Measurements from ENCODE around the gene PARP16.
A peak's percentile ranks its signal among the peaks of the same experiment; 100 is the strongest.

PARP16 gene

GRCh38 chr15:65286704-65287519, at the start of gene PARP16:
PARP16 (minus strand) TSS chr15:65286883; CDS start chr15:65286426, 457 bp downstream.
- DNase-seq (ENCODE audit: low read depth, low spot score): peak; percentile 29

- no peak for DNase-seq (ENCODE audit: low read depth, low spot score)
Observed at GRCh38 chr15:65335278-65336055, 48.8 kb upstream of the PARP16 start.

- no peak for DNase-seq (ENCODE audit: low read depth, low spot score)
Observed at GRCh38 chr15:65334586-65335231, 48.0 kb upstream of the PARP16 start.

GRCh38 chr15:65333856-65334255, 47.2 kb upstream of the PARP16 start:
- no peak for DNase-seq (ENCODE audit: low read depth, low spot score)

GRCh38 chr15:65333148-65333820, 46.6 kb upstream of the PARP16 start:
- DNase-seq (ENCODE audit: low read depth, low spot score): no peak

GRCh38 chr15:65332391-65333147, 45.9 kb upstream of the PARP16 start:
- DNase-seq (ENCODE audit: low read depth, low spot score): no peak

- no peak for DNase-seq (ENCODE audit: low read depth, low spot score)
Observed at GRCh38 chr15:65331811-65332210, 45.1 kb upstream of the PARP16 start.

- DNase-seq (ENCODE audit: low read depth, low spot score): no peak
Observed at GRCh38 chr15:65330934-65331645, 44.4 kb upstream of the PARP16 start.

- DNase-seq (ENCODE audit: low read depth, low spot score): no peak
Observed at GRCh38 chr15:65329984-65330735, 43.5 kb upstream of the PARP16 start.

- DNase-seq (ENCODE audit: low read depth, low spot score): no peak
Observed at GRCh38 chr15:65329288-65329983, 42.8 kb upstream of the PARP16 start.

- DNase-seq (ENCODE audit: low read depth, low spot score): no peak
Observed at GRCh38 chr15:65328506-65329287, 42.0 kb upstream of the PARP16 start.

- no peak for DNase-seq (ENCODE audit: low read depth, low spot score)
Observed at GRCh38 chr15:65327651-65328393, 41.1 kb upstream of the PARP16 start.

- DNase-seq (ENCODE audit: low read depth, low spot score): no peak
Observed at GRCh38 chr15:65326818-65327217, 40.1 kb upstream of the PARP16 start.

- DNase-seq (ENCODE audit: low read depth, low spot score): no peak
Observed at GRCh38 chr15:65326117-65326526, 39.4 kb upstream of the PARP16 start.

- DNase-seq (ENCODE audit: low read depth, low spot score): no peak
Observed at GRCh38 chr15:65323071-65323511, 36.4 kb upstream of the PARP16 start.

GRCh38 chr15:65318870-65319356, 32.2 kb upstream of the PARP16 start:
- no peak for DNase-seq (ENCODE audit: low read depth, low spot score)

- DNase-seq (ENCODE audit: low read depth, low spot score): no peak
Observed at GRCh38 chr15:65312400-65312916, 25.8 kb upstream of the PARP16 start.
